Trophoblast cell (in vitro differentiated cells and primary cell): Measurements from ENCODE around the gene CASZ1.

Experiments
- DNase-seq, 2 donors: peaks; one replicate each; pipeline ENCODE4 v3.0.0-alpha.2; 2016
- H2AFZ ChIP-seq: 2 replicates; pipeline ENCODE4 v1.6.1; 2013; ENCODE audit warnings: low read length, moderate library complexity, mild to moderate bottlenecking; ENCODE audit not compliant: insufficient read depth, poor library complexity
- H2AK5ac ChIP-seq: 2 replicates; pipeline ENCODE4 v1.6.1; 2013; ENCODE audit warnings: mild to moderate bottlenecking, low read length
- H2BK120ac ChIP-seq: 2 replicates; pipeline ENCODE4 v1.6.1; 2013; ENCODE audit warnings: low read length, mild to moderate bottlenecking, moderate library complexity; ENCODE audit not compliant: insufficient read depth, poor library complexity
- H2BK12ac ChIP-seq: 2 replicates; pipeline ENCODE4 v1.6.1; 2013; ENCODE audit warnings: mild to moderate bottlenecking, low read length, moderate library complexity
- H2BK5ac ChIP-seq: 2 replicates; pipeline ENCODE4 v1.6.1; 2013; ENCODE audit warnings: low read length, low read depth, moderate library complexity, mild to moderate bottlenecking; ENCODE audit not compliant: poor library complexity
- H3K14ac ChIP-seq: 2 replicates; pipeline ENCODE4 v1.6.1; 2013; ENCODE audit warnings: mild to moderate bottlenecking, low read length
- H3K18ac ChIP-seq: 2 replicates; pipeline ENCODE4 v1.6.1; 2013; ENCODE audit warnings: mild to moderate bottlenecking, low read length
- H3K23ac ChIP-seq: 2 replicates; pipeline ENCODE4 v1.6.1; 2013; ENCODE audit warnings: low read length
- H3K27ac ChIP-seq: 2 replicates; pipeline ENCODE4 v1.5.1; 2013; ENCODE audit warnings: low read depth, mild to moderate bottlenecking, inconsistent platforms, low read length, moderate library complexity
- H3K27me3 ChIP-seq: 2 replicates; pipeline ENCODE4 v1.6.1; 2013; ENCODE audit warnings: inconsistent platforms, mild to moderate bottlenecking, low read length, moderate library complexity; ENCODE audit not compliant: insufficient read depth
- H3K36me3 ChIP-seq, 2 experiments: 1 replicate in 1 of 2; 2 replicates in 1 of 2; pipeline ENCODE4 v1.6.1; 2013; ENCODE audit warnings: low read length in 2 of 2, mild to moderate bottlenecking in 2 of 2, moderate library complexity in 1 of 2; ENCODE audit not compliant: insufficient read depth in 2 of 2, control insufficient read depth in 1 of 2
- H3K4ac ChIP-seq: 2 replicates; pipeline ENCODE4 v1.6.1; 2013; ENCODE audit warnings: low read depth, mild to moderate bottlenecking, low read length, moderate library complexity
- H3K4me1 ChIP-seq, 2 experiments: 1 replicate in 1 of 2; 2 replicates in 1 of 2; pipeline ENCODE4 v1.6.1; 2013; ENCODE audit warnings: low read length in 2 of 2, mild to moderate bottlenecking in 2 of 2, moderate library complexity in 1 of 2; ENCODE audit not compliant: insufficient read depth in 2 of 2, control insufficient read depth in 1 of 2
- H3K4me2 ChIP-seq: 2 replicates; pipeline ENCODE4 v1.6.1; 2013; ENCODE audit warnings: inconsistent platforms, mild to moderate bottlenecking, low read length, moderate library complexity
- H3K4me3 ChIP-seq: 2 replicates; pipeline ENCODE4 v1.5.1; 2013; ENCODE audit warnings: mild to moderate bottlenecking, low read depth, low read length, inconsistent platforms
- H3K79me1 ChIP-seq: one replicate; pipeline ENCODE4 v1.6.1; 2013; ENCODE audit warnings: low read length
- H3K79me2 ChIP-seq: 2 replicates; pipeline ENCODE4 v1.6.1; 2013; ENCODE audit warnings: low read length, mild to moderate bottlenecking; ENCODE audit not compliant: control insufficient read depth, insufficient read depth, poor library complexity
- H3K9ac ChIP-seq: 2 replicates; pipeline ENCODE4 v1.6.1; 2013; ENCODE audit warnings: mild to moderate bottlenecking, low read length
- H3K9me3 ChIP-seq: 2 replicates; pipeline ENCODE4 v1.6.1; 2013; ENCODE audit warnings: low read depth, mild to moderate bottlenecking, control low read depth, inconsistent platforms, low read length; ENCODE audit not compliant: insufficient read depth
- H4K12ac ChIP-seq: 2 replicates; pipeline ENCODE4 v1.6.1; 2013; ENCODE audit warnings: low read depth, mild to moderate bottlenecking, low read length, moderate library complexity
- H4K8ac ChIP-seq: 2 replicates; pipeline ENCODE4 v1.6.1; 2013; ENCODE audit warnings: low read depth, mild to moderate bottlenecking, low read length, moderate library complexity
- H4K91ac ChIP-seq: one replicate; pipeline ENCODE4 v1.6.1; 2013; ENCODE audit warnings: low read depth, mild to moderate bottlenecking, low read length, moderate library complexity
- WGBS: extraction: QIAGEN DNeasy Blood & Tissue Kit; methylation state at CpG from one replicate; pipeline ENCODE4 v1.1.7; 2013; ENCODE audit warnings: missing lambda C conversion rate; ENCODE audit not compliant: insufficient read length, insufficient coverage; ENCODE audit errors: extremely low coverage; 5-methylcytosine and 5-hydroxymethylcytosine counted together

The CASZ1 gene

DNA sequence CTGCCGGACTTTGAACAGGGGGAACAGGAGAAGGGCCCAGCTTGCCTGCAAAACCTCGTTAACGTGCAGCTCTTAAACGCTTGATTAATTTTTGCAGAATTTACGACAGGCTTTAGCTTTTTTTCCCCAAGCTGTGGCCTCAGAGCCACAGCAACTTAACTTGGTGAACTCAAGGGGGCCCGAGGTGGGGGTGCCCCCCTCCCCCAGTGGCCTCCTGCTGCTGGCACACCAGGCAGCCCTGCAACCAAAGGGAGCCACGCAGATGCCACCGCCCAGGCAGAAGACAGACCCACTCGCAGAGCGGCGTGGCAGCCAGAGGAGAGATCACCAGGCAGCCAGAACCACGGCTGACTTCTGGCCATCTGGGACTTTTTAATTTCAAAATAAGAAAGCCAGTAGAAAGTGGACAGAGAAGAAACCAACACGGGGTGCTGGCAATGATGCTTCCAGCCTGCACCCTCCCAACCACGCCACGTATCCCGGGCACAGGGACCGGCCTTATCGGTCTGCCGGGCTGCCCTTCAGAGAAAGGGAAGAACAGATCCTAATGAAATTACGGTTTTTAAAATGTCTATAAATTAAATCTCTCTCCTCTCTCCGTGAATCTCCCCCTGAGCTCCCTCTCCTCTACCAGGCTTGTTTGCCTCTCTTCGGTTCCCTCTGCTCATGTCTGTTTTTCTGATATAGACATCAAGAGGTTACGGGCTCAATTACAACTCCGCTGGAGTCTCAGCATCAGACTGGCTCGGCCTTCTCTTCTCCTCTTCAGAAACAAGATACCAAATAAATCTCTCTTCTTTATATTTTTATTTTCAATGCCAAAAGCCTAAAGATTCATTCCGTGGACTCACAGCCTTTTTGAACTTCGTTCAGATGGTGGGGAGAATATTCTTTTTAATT, 6.4 kb downstream of the CASZ1 start:
- no peaks in the 10 kb centered on the region for H3K79me2 ChIP-seq
- no peak overlapping the region for H2AFZ ChIP-seq
- no peaks in the 10 kb centered on the region for H3K36me3 ChIP-seq
- H2BK120ac ChIP-seq, result no peak overlapping the region
- no peak overlapping the region for H3K14ac ChIP-seq
- H3K18ac ChIP-seq, result no peak overlapping the region
- H4K12ac ChIP-seq, result no peak overlapping the region
- H3K4me1 ChIP-seq, result peaks cover 8 to 10% of the 10 kb centered on the region in 2 experiments
- peaks cover 20% of the 10 kb centered on the region for H3K27me3 ChIP-seq
- H3K4me2 ChIP-seq, result no peak overlapping the region
- H3K9me3 ChIP-seq, result peaks cover 6% of the 10 kb centered on the region
- H3K27ac ChIP-seq, result no peak overlapping the region
- H2BK12ac ChIP-seq, result no peak overlapping the region
- H2BK5ac ChIP-seq, result no peak overlapping the region
- no CpG with 5 or more reads among the region's 27 CpGs for WGBS
- no peak overlapping the region for H3K4ac ChIP-seq
- DNase-seq, result no peak
- no peak overlapping the region for H3K4me3 ChIP-seq
- no peak overlapping the region for H4K91ac ChIP-seq
- no peak overlapping the region for H3K23ac ChIP-seq
- no peak overlapping the region for H4K8ac ChIP-seq
- H3K9ac ChIP-seq, result no peak overlapping the region
- no peaks in the 10 kb centered on the region for H3K79me1 ChIP-seq
- H2AK5ac ChIP-seq, result no peak overlapping the region

DNA sequence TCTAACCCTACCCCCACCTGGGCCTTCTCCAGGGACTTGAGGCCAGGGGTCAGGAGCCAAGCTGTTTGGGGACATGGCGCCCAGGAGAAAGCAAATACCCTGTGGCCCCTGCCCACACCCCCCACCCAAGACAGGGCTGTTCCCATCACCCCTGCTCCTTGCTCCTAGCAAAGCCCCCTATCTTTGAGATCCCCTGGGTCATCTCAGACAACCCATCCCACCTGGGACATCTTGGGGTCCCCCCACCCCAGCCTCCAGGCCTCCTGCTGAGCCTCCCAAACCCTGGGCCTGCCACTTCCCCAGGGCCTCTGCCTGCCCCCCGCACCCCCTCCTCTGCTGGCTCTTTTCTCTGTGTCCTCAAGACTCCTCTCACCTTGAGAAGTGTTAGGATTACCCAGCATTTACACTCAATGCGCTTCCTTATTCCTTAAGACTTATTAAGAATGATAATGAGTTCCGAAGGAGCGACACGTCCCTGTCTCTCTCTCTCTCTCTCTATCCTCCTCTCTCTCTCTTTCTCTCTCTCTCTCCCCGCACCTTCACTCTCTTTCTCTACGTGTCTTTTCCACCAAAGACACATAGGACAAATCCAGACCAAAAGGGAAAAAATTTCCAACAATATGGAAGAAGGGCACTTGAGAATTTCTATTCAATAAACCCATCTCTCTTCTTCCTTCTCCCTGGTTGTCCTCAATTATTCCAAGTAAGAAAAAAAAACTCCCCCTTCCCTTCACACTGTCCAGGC, 7.2 kb downstream of the CASZ1 start:
- Histone ChIP-seq H3K4me3 (no peak overlapping the region), H3K79me2 (no peaks in the 10 kb centered on the region)
- 100% methylated on average over 2 of the region's 8 CpGs for WGBS

DNA sequence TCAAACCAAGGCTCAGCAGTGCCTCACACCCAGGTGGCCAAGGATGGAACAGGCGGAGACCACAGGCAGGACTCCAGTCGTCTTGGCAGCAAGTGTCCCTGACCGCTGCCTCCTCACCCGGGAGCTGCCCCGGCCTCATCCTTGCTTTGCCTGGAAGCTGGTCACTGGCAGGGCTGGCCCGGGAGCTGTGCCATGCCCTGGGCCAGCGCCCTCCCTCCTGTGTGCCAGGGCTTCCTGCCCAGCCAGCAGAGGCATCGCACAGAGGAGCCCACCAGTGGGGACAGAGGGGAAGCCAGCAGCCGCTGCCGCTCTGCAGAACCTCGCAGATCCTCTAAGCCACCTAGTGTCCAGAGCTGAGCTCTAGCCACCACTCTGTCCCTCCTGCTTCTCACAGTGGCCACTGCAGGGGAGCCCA, 7.8 kb downstream of the CASZ1 start:
- Histone ChIP-seq H3K27ac (no peak overlapping the region), H4K8ac (no peak overlapping the region), H2BK120ac (no peak overlapping the region), H2AK5ac (no peak overlapping the region), H3K79me1 (no peaks in the 10 kb centered on the region), H4K12ac (no peak overlapping the region), H3K4ac (no peak overlapping the region), H3K9me3 (no peaks in the 10 kb centered on the region), H2BK12ac (no peak overlapping the region), H3K18ac (no peak overlapping the region), H2AFZ (no peak overlapping the region), H3K4me3 (no peak overlapping the region), H3K9ac (no peak overlapping the region), H4K91ac (no peak overlapping the region), H3K79me2 (no peaks in the 10 kb centered on the region), H3K4me2 (no peak overlapping the region), H3K4me1 (peaks cover under 1% of the 10 kb centered on the region in 2 experiments), H3K36me3 (no peaks in the 10 kb centered on the region), H3K23ac (no peak overlapping the region), H3K27me3 (peaks cover 6% of the 10 kb centered on the region), H2BK5ac (no peak overlapping the region), H3K14ac (no peak overlapping the region)
- WGBS, result no CpG with 5 or more reads among the region's 11 CpGs
- peak in 1 of 2 donors; percentile 7 for DNase-seq

More for the DNA sequence above, 7.2 kb downstream of the CASZ1 start:
- Histone ChIP-seq H3K14ac (no peak overlapping the region), H2AK5ac (no peak overlapping the region), H3K9me3 (peaks cover 3% of the 10 kb centered on the region), H2BK5ac (no peak overlapping the region), H3K27ac (no peak overlapping the region), H2AFZ (no peak overlapping the region), H3K27me3 (peaks cover 12% of the 10 kb centered on the region), H3K18ac (no peak overlapping the region), H3K23ac (no peak overlapping the region), H3K4ac (no peak overlapping the region), H4K91ac (no peak overlapping the region), H3K9ac (no peak overlapping the region), H3K36me3 (no peaks in the 10 kb centered on the region), H4K12ac (no peak overlapping the region), H3K79me1 (no peaks in the 10 kb centered on the region), H3K4me1 (peaks cover 6% of the 10 kb centered on the region in 2 experiments), H2BK120ac (no peak overlapping the region), H4K8ac (no peak overlapping the region), H2BK12ac (no peak overlapping the region), H3K4me2 (no peak overlapping the region)
- DNase-seq, result no peak

DNA sequence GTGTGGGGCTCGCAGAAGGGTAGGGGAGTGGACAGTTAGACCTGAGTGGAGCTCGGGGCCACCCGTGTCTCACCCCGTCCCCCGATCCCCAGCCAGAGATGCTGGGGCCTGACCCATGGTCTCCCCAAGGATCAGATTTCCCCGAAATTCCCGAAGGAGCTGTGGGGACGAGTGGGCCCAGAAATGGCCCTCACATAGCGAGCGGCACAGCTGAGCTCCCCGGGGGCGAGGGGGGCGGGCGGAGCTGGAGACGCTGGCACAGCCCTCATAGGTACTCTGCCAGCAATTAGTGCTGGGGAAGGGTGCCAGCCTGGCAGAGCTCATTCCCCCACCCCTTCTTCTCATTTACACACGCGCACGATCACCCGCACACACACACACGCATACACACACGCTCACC, 9.2 kb downstream of the CASZ1 start:
- Histone ChIP-seq H3K4me1 (no peaks in the 10 kb centered on the region), H2BK120ac (no peak overlapping the region), H3K14ac (no peak overlapping the region), H3K36me3 (no peaks in the 10 kb centered on the region), H3K79me1 (no peaks in the 10 kb centered on the region), H3K27me3 (no peaks in the 10 kb centered on the region), H3K79me2 (no peaks in the 10 kb centered on the region), H3K4ac (no peak overlapping the region), H2AFZ (no peak overlapping the region), H3K9me3 (no peaks in the 10 kb centered on the region), H4K12ac (no peak overlapping the region), H4K8ac (no peak overlapping the region), H2BK12ac (no peak overlapping the region), H3K27ac (no peak overlapping the region), H3K23ac (no peak overlapping the region), H4K91ac (no peak overlapping the region), H3K18ac (no peak overlapping the region), H2BK5ac (no peak overlapping the region), H3K9ac (no peak overlapping the region), H3K4me2 (no peak overlapping the region), H3K4me3 (no peak overlapping the region), H2AK5ac (no peak overlapping the region)
- no peak for DNase-seq
- WGBS, result no CpG with 5 or more reads among the region's 21 CpGs
